ENCODE data around the gene LYAR.

Gene LYAR

DNA sequence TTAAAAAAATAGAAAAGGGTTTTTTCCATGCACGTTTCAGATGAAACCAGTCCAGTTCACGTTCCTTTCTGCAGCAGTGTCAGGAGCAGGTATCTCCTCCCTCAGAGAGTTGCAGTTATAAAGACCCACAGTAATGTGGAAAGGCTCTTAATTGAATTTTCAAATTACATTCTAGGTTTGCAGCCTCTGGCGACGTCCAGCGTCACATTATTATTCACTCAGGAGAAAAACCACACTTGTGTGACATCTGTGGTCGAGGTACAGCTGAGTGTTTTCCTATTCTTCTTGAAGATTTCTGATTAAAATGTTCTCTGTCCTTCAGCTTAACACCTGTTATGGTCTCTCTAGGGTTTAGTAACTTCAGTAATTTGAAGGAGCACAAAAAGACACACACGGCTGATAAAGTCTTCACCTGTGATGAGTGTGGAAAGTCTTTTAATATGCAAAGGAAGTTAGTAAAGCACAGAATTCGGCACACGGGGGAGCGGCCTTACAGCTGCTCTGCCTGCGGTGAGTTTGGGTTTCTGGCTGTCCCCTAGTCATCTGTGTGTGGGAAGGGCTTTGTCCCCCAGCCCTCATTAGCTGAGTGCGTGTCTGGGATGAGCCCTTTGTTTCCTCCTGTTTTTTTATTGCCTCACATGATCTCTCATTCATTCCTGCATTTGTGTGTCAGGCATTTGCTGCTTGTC is 25.7 kb upstream of the LYAR start:
- no peak for DNase-seq (ENCODE audit: low read depth)

- DNase-seq (ENCODE audit: low read depth): no peak
Observed at GRCh38 chr4:4311193-4311592, 21.2 kb upstream of the LYAR start.

- DNase-seq (ENCODE audit: low read depth): no peak
Observed at GRCh38 chr4:4308800-4309441, 19.0 kb upstream of the LYAR start.

- no peak for DNase-seq (ENCODE audit: low read depth)
Observed at GRCh38 chr4:4306920-4307319, 17.0 kb upstream of the LYAR start.

DNA sequence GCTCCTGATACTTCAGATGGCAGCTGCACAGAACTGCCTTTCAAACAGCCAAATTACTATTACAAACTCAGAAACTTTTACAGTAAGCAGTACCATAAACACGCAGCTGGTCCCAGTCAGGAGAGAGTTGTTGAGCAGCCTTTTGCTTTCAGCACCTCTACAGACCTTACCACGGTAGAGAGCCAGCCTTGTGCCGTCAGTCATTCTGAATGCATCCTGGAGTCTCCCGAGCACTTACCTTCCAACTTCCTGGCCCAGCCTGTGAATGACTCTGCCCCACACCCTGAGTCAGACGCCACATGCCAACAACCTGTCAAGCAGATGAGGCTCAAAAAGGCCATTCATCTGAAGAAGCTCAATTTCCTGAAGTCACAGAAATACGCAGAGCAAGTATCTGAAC is 12.5 kb upstream of the LYAR start:
- DNase-seq (ENCODE audit: low read depth): no peak

DNA sequence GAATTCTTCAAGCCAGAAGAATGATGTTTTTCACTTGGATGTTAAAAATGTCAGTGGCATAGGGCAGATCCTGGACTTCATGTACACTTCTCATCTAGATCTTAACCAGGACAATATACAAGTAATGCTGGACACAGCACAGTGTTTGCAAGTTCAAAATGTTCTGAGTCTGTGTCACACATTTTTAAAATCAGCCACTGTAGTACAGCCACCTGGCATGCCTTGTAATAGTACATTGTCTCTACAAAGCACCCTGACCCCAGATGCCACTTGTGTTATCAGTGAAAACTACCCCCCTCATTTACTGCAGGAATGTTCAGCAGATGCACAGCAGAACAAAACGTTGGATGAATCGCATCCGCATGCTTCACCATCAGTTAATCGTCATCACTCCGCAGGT is 12.0 kb upstream of the LYAR start:
- no peak for DNase-seq (ENCODE audit: low read depth)

DNA sequence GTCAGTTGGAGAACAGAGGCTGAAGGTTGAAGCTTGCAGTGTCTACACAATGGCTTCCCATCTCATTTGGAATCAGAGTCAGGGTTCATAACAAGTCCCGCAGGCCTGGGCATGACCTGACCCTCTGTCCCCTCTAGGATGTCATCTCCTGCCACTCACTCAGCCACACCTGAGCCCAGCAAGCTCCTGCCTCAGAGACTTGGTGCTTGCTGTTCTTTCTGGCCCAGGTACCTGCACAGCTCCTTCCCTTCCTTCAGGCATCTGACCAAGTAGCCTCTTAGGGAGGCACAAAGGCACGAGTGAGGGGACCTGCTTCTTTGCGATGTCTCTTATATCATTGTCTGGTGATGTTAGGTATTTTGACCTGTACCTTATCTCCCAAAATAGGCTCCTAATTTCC is 9.1 kb upstream of the LYAR start:
- no peak for DNase-seq (ENCODE audit: low read depth)

- DNase-seq (ENCODE audit: low read depth): no peak
Observed at GRCh38 chr4:4296283-4296846, 6.4 kb upstream of the LYAR start.

DNA sequence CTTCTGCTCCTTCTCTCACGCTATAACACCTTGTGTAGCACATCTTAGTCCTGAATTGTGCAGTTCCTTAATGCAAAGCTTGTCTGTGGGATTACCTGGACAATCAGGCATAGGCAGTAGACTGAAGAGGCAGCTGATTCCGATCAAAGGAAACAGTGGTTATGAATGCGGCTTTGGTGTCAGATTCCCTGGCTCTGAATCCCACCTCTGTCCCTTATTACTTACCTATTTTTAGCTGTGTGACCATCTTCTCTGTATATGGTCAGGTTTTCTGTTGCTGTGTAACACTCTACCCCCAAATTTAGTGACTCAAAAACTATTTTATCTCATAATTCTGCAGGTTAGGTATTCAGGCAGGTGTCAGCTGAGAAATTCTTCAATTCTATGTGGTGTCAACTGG is 3.3 kb upstream of the LYAR start:
- no peak for DNase-seq (ENCODE audit: low read depth)

GRCh38 chr4:4289597-4289940 is 385 bp downstream of the LYAR start:
- DNase-seq (ENCODE audit: low read depth): no peak

DNA sequence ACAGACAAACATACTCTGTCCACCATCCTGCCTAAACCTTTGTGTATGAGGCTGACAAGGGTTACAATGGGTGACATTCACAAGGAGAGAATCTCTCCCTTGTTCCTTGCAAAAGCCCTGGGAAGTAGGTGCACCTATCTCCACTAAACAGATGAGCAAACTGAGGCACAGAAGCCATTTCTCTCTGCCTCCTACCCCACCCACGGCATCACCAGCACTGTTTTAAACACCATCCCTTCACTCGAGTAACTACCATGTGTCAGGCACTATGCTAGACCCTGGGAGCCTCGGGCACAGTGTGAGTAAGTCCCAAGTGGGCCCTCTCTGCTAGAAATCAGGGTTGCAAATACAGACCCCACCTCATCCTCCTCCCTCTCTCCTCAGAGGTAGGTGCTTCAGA is 899 bp downstream of the LYAR start:
- DNase-seq (ENCODE audit: low read depth): no peak

DNA sequence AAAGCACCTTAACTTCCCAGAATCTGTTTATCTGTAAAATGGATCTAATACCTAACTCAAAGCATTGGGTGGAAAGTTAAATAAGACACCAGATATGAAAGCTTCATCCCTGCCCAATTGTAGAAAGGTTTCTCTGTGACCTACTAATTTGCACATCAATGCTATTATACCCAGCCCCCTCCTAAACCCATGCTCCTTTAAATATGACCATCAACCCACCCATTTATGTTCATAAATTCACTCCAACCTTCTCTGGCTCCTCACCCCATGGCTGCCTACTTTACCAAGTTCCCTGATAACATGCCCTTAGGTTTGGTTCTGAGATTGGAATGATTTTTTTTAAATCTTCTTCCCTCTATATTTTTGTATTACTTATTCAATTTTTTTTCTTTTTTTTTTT is 1.9 kb downstream of the LYAR start:
- no peak for DNase-seq (ENCODE audit: low read depth)

DNA sequence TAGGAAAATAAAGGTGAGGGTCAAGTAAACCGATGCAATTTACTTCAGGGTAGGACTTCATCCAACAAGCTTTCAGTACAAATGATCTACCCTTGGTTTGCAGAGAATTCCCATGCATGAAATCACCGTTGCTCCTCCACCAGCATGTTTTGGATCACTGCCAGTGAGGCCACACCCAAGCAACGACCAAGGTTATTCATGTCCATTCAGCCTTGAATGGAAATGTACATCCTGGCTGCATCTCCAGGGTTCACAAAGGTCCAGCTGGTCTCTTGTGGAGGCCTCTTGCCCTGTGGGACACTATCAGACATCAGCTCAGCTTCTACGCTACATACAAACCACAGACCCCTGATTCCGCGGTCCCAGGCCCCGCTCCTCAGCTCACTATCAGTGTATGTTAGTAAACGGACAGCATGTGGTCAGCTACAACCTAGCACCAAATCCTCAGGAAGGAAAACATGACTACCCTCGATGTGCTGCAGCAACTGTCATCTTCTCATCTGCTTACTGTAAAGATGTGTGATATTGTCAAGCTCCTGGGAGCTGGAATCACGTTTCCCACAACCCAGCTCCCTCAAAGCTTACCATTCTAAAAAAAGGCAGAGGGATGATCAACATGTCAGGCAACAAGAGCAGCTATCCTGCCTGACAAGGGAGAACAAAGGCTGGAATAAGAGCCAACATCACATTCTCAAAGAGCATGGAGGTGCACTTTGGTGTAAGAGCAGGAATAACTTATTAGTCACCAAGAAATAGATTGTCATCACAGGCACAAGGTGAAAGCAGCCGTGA is 4.9 kb downstream of the LYAR start:
- DNase-seq (ENCODE audit: low read depth): no peak

DNA sequence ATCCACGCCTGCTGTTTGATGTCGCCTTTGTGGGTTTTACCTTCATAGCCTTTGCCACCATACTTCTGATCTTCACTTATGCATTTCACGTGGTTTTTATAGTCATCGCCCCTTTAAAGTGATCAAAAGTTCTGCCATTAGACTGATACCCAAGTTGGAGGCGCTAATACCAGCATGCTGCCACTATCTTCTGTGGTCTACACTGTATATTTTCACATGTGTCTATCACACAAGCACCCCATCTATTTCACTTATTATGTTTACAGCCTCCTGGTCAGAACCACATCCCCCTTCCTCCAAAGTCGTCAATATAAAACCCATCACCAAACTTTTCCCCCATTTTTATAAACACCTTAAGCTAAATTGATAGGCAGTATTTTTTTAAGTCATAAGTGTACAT is 8.2 kb downstream of the LYAR start:
- no peak for DNase-seq (ENCODE audit: low read depth)

DNA sequence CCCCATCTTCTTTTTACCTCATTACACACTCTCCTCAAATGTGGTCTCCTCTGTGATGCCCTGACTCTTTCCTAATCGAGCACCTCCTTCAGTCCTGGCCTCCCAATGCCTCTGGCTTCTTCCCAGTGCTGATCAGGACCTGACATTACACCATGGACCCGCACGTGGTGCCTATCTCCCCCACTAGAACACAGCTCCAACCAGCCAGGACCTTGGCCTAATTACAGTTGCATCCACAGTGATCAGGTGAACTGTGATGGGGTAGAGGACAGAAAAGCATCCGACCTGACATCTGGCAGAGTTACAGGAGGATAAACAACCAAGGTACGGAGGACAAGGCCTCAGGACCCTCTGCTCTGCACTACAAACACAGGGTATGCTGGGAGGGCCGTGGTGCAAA is 12.4 kb downstream of the LYAR start:
- DNase-seq (ENCODE audit: low read depth): no peak

DNA sequence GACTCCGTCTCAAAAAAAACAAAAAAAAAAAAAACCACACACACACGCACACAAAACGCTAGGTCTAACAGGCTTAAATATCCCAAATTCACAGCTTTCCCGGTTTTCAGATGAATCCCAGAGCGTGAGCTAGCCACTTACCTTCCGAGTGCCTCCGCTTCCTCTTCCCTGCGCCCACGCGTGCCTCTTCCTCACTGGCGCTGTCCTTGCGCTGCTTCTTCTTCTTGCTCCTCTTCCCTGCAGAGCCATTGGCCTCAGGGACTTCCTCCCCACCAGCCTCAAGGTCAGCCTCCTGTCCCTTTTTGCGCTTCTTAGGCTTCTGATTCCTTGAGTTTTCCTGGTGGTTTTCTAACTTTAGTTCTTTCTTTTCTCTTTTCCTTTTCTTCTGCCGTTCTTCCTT is 15.7 kb downstream of the LYAR start:
- DNase-seq (ENCODE audit: low read depth): no peak

- no peak for DNase-seq (ENCODE audit: low read depth)
Observed at GRCh38 chr4:4271912-4272311, 18.0 kb downstream of the LYAR start.

DNA sequence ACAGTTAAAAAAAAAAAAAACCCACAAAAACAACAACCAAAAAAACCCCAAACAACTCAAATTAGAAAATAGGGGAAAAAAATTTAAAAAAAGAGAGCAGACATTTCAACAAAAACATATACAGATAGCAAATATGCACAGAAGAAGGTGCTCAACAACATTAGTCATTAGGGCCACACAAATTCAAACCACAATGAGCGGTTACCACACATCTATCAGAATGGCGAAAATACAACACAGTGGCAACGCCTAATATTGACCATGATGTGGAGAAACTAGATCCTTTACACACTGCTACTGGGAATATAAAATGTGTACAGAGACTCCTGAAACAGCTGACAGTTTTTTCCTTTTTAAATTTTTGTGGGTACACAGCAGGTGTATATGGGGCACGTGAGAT is 19.4 kb downstream of the LYAR start:
- no peak for DNase-seq (ENCODE audit: low read depth)

- DNase-seq (ENCODE audit: low read depth): peak; percentile 28
Observed at GRCh38 chr4:4269856-4270255, 20.1 kb downstream of the LYAR start.

DNA sequence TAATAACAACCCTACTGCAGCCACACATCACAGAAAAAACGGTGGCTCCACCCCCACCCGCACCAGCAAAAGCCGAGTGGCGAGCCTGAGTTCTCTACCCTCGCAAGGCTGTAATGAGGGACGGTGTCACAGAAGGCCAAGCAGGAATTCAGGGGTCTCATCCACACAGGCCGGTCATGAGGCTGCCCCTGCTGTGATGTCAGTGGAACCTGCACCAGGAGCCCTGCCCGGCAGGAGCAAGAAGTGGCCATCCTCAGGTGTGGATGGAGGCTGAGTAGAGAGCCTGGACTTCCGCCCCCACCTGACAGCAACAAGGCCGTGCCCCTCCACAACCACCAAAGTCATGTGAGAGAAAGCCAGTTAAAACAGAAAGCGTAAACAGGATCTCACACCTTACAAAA is 20.6 kb downstream of the LYAR start:
- DNase-seq (ENCODE audit: low read depth): peak; percentile 30

- no peak for DNase-seq (ENCODE audit: low read depth)
Observed at GRCh38 chr4:4268776-4269175, 21.2 kb downstream of the LYAR start.

- DNase-seq (ENCODE audit: low read depth): no peak
Observed at GRCh38 chr4:4267981-4268380, 22.0 kb downstream of the LYAR start.

DNA sequence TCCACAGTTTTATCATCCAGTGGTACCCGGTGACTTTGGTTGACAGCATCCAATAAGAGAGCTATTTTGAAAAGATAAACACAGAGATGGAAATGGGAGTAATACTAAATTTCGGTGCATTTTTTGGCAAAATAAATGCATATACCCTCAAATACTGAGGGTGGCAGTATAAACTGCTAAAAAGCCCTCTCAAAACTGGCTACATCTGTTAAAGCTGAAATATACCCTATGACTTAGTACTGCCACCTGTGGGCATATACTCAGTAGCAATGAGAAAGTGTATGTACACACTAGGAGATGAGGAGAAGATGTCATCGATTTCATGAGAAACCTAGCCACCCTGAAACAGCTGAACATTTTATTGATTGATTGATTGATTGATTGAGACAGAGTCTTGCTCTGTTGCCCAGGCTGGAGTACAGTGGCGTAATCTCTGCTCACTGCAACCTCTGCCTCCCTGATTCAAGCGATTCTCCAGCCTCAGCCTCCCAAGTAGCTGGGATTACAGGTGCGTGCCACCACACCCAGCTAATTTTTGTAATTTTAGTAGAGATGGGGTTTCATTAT is 29.7 kb downstream of the LYAR start:
- no peak for DNase-seq (ENCODE audit: low read depth)

Measured in activated T-helper 1 cell treated with Interleukin-2 at 50 U/mL for 16 hours (primary cell).